GM06990 (cell line): Measurements from ENCODE around the gene SLC22A8.

Experiments used
- DNase-seq: peaks from one replicate; pipeline ENCODE4 v3.0.0-alpha.2; 2011; ENCODE audit not compliant: insufficient read length; ENCODE audit errors: extremely low read depth
- H3K27me3 ChIP-seq: replicated peaks from 2 replicates; pipeline ENCODE4 v1.6.0; 2011; ENCODE audit warnings: low read length; ENCODE audit not compliant: control insufficient read depth, insufficient read depth
- H3K36me3 ChIP-seq: 2 replicates; pipeline ENCODE4 v1.5.1; 2011; ENCODE audit warnings: low read length; ENCODE audit not compliant: control insufficient read depth, insufficient read depth
- H3K4me3 ChIP-seq: replicated peaks from 2 replicates; pipeline ENCODE4 v1.5.1; 2011; ENCODE audit warnings: low read depth, mild to moderate bottlenecking, control low read depth, low read length
- TF ChIP-seq, protein P1 (sequence below): IDR thresholded peaks from 2 replicates; pipeline ENCODE4 v1.5.1; 2011; ENCODE audit warnings: low read length, control low read depth, mild to moderate bottlenecking, inconsistent platforms; ENCODE audit not compliant: insufficient read depth, poor library complexity, severe bottlenecking

SLC22A8 gene

DNA sequence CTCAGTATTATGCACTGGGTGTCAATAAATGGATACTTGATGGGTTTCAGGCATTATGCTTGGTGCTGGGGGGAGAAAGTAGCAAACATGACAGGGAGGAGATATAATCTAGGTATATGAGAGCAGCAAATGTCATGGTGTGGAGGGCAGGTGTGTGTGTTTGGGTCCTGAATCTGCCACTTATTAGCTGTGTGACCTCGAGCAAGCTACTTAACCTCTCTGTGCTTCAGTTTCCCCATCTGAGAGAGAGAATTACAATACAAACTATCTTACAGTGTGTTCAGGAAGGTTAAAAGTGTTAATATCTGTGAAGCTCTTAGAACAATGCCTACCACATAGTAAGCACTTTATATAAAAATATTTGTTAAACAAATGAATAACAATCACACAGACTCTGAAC, 2.8 kb downstream of the SLC22A8 start:
- TF ChIP-seq, protein P1, sequence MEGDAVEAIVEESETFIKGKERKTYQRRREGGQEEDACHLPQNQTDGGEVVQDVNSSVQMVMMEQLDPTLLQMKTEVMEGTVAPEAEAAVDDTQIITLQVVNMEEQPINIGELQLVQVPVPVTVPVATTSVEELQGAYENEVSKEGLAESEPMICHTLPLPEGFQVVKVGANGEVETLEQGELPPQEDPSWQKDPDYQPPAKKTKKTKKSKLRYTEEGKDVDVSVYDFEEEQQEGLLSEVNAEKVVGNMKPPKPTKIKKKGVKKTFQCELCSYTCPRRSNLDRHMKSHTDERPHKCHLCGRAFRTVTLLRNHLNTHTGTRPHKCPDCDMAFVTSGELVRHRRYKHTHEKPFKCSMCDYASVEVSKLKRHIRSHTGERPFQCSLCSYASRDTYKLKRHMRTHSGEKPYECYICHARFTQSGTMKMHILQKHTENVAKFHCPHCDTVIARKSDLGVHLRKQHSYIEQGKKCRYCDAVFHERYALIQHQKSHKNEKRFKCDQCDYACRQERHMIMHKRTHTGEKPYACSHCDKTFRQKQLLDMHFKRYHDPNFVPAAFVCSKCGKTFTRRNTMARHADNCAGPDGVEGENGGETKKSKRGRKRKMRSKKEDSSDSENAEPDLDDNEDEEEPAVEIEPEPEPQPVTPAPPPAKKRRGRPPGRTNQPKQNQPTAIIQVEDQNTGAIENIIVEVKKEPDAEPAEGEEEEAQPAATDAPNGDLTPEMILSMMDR, result no peak
- H3K27me3 ChIP-seq, result no peaks in the 10 kb centered on the region; the same call in none of the 2 replicates

DNA sequence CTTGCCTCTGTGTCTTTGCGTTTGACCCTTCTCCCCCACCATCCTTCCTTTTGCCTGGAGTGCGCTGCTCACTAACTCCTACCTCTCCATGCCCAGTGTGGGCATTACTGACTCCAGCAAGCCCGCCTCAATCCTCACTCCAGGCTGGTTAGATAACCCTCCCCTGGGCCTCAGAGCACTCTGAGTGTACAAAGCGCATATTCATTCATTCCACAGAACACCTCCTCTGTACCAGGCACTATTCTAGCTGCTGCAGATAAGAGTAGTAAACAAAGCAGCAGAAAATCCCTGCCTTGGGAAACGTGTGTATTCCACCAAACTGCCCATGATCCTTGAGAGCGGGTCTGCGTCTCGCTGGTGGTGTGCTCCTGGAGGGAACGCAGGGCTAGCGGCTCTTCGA, 3.2 kb downstream of the SLC22A8 start:
- TF ChIP-seq, protein P1, result no peak
- Histone ChIP-seq H3K27me3 (no peaks in the 10 kb centered on the region; the same call in none of the 2 replicates), H3K4me3 (no peak overlapping the region), H3K36me3 (no peaks in the 10 kb centered on the region)
- DNase-seq, result no peak

More for the DNA sequence above, 2.8 kb downstream of the SLC22A8 start:
- Histone ChIP-seq H3K4me3 (no peak overlapping the region), H3K36me3 (no peaks in the 10 kb centered on the region)
- DNase-seq, result no peak

DNA sequence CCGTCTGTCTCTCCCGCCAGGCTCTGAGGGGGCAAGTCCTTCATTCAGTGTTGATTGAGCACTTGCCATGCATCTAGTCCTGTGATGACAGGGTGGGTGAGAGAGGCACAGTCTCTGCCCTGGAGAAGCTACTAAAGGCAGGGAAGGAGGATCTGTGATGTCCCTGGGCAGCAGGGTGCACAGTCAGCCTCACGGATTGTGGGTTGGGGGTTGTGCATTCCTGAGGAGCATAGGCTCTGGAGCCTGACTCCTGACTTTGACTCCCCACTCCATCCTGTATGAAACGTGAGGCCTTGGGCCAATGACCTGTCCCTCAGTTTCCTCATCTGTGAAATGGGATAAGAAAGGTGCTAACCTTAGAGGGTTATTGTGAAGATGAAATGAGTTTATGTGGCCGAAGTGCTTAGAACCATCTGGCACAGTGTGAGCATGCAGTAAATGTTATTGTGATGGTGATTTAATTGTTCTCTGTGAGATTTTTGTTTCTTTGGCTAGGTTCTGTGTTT, 4.7 kb downstream of the SLC22A8 start:
- no peaks in the 10 kb centered on the region for H3K36me3 ChIP-seq
- H3K4me3 ChIP-seq, result no peak overlapping the region
- DNase-seq, result no peak
- no peaks in the 10 kb centered on the region; the same call in none of the 2 replicates for H3K27me3 ChIP-seq
- TF ChIP-seq, protein P1, result no peak

DNA sequence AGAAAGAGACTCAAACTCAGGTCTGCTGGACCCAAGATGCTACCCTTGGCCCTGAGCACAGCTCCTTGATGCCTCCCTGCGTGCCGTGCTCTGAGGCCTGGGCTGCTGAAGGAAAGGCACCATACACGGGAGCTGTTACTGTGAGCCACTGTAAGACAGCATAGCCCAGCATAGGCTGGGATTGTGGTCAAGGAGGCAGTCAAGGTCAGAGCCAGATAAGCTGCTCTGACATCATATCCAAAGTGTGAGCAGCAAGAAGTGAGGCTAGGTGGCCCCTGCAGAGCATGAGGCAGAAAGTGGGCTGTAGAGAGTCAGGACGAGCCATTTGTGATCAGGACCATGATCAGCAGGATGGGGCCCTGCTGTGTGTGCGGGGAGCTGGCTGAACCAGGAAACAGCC, 7.7 kb downstream of the SLC22A8 start:
- no peak for DNase-seq
- H3K36me3 ChIP-seq, result no peaks in the 10 kb centered on the region
- TF ChIP-seq, protein P1, result no peak
- H3K27me3 ChIP-seq, result no peaks in the 10 kb centered on the region; the same call in none of the 2 replicates
- no peak overlapping the region for H3K4me3 ChIP-seq

DNA sequence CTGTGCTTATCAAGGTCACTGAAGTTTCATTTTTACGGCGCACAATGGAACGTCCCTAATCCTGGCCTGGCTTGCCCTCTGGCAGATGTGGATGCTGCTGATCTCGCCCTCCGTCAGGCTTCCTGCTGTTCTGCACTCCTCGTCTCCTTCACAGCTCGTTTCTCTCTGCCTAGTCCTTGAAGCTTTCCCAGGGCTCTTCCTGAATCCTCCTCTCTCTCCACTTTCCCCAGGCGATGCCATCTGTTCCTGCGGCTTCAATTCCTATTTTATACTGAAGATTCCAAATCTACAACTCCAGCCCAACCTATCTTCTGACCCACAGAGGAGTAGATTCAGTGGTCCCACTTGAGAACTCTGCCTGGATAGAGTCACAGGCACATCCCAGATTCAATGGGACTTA, 14.2 kb downstream of the SLC22A8 start:
- Histone ChIP-seq H3K4me3 (no peak overlapping the region), H3K27me3 (peaks cover 3% of the 10 kb centered on the region), H3K36me3 (no peaks in the 10 kb centered on the region)
- no peak for DNase-seq
- TF ChIP-seq, protein P1, result no peak

DNA sequence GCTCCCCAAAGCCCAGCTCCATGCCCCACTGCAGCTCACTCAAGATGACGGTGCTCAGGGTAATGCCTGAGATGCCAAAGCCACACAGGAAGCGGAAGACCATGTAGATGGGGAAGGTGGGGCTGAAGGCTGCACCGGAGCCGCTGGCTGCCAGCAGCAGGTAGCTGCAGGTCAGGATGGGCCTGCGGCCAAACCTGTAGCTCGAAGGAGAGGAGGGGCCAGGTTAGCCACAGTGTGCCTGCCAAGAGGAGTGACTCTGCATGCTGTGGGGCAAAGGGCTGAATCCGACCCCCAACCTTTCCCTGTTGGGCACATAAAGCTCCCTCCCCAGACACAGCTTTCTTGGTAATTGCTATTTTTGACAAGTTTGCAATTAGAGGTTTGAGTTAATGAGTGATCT, 16.0 kb downstream of the SLC22A8 start:
- TF ChIP-seq, protein P1, result no peak
- H3K4me3 ChIP-seq, result no peak overlapping the region
- peaks cover 3% of the 10 kb centered on the region for H3K27me3 ChIP-seq
- no peak for DNase-seq
- H3K36me3 ChIP-seq, result no peaks in the 10 kb centered on the region
